ENCODE results near the gene ZGPAT.
A peak's percentile ranks its signal among the peaks of the same experiment; 100 is the strongest.

Gene ZGPAT

DNA sequence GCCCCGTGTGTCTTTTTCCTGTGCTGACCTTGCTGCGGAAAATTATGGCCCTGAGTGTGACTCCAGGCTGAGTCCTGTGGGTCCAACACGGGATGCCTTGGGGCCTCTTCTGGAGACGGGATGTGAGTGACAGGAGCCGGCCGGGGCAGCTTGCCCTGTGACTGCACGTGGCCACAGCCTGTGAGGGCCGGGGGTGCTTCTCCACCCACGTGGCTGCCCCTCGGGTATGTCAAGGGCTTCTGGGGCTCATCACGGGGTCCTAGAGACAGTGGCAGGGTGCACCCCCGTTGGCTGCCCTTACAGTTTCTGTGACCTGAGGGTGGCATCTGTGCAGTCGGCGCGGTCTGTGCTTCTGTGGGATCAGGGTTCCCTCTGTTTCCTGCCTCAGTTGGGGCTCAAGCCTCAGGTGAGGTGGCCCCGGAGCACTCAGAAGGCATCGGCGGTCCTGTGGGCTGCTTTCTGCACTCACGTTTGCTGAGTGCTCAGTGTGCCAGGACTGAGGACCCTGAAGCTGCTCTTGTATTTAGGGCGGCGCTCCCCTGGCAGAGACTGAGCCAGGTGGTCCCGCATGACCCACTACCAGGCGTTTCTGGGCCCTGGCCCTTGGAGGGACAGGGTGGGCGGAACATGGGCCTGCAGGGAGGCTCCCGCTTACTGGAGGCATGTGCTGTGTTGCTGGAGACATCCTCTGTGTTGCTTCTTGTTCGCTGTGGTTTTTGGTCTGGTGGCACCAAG lies 44.3 kb upstream of the ZGPAT start:
- Histone ChIP-seq H4K91ac (ENCODE audit: low read depth, low read length, poor library complexity) (no peak overlapping the region), H3K79me1 (ENCODE audit: low read depth, low read length) (peaks cover 8% of the 10 kb centered on the region), H2AFZ (ENCODE audit: low read length) (no peak overlapping the region), H2BK5ac (ENCODE audit: low read length) (no peak overlapping the region), H3K18ac (ENCODE audit: low read length) (no peak overlapping the region), H3K4me1 (ENCODE audit: control insufficient read depth in 2 of 2, insufficient read depth in 1 of 2, low read depth in 1 of 2, low read length in 2 of 2) (peaks cover 6 to 17% of the 10 kb centered on the region in 2 donors), H2BK120ac (ENCODE audit: low read depth, low read length) (no peak overlapping the region), H3K36me3 (replicated peaks in 1 of 2; ENCODE audit: control insufficient read depth in 2 of 2, insufficient read depth in 2 of 2, low read length in 2 of 2) (peaks cover 19 to 84% of the 10 kb centered on the region in 2 donors), H2BK12ac (ENCODE audit: low read length) (no peak overlapping the region), H3K27me3 (ENCODE audit: control insufficient read depth in 3 of 3, insufficient read depth in 3 of 3, low read depth in 1 of 3, low read length in 3 of 3) (no peaks in the 10 kb centered on the region), H3K14ac (ENCODE audit: low read length) (no peak overlapping the region), H2BK15ac (ENCODE audit: low read length) (no peak overlapping the region), H3K27ac (replicated peaks; ENCODE audit: low read length) (no peak overlapping the region), H3K4ac (ENCODE audit: low read length) (no peak overlapping the region), H4K8ac (ENCODE audit: low read depth, low read length) (no peak overlapping the region), H3K9ac (ENCODE audit: low read depth, low read length, poor library complexity) (no peak overlapping the region), H3K4me3 (ENCODE audit: low read length in 2 of 2) (no peak overlapping the region), H2AK5ac (ENCODE audit: low read depth, low read length) (no peak overlapping the region), H3K9me3 (replicated peaks in 1 of 2; ENCODE audit: control insufficient read depth in 2 of 2, insufficient read depth in 1 of 2, low read depth in 1 of 2, low read length in 2 of 2) (peaks cover 0 to 1% of the 10 kb centered on the region in 2 donors), H3K23ac (ENCODE audit: low read depth, low read length, poor library complexity) (no peak overlapping the region), H3K4me2 (ENCODE audit: insufficient read depth, low read length, poor library complexity, severe bottlenecking) (no peak overlapping the region)
- WGBS, 2 donors (ENCODE audit: extremely low coverage in 2 of 2, insufficient read length in 2 of 2, insufficient replicate concordance in 1 of 2), result no CpG with 5 or more reads among the region's 26 CpGs
- no peak for DNase-seq (ENCODE audit: low spot score)

GRCh38 chr20:63664143-63664851 lies 43.5 kb upstream of the ZGPAT start:
- peaks cover under 1 to 11% of the 10 kb centered on the region in 2 donors for H3K4me1 ChIP-seq (ENCODE audit: control insufficient read depth in 2 of 2, insufficient read depth in 1 of 2, low read depth in 1 of 2, low read length in 2 of 2)
- H3K27me3 ChIP-seq (ENCODE audit: control insufficient read depth in 3 of 3, insufficient read depth in 3 of 3, low read depth in 1 of 3, low read length in 3 of 3), result no peaks in the 10 kb centered on the region
- peak overlapping the region; percentile 26 for H2BK15ac ChIP-seq (ENCODE audit: low read length)
- peaks cover 0 to 1% of the 10 kb centered on the region in 2 donors for H3K9me3 ChIP-seq (replicated peaks in 1 of 2; ENCODE audit: control insufficient read depth in 2 of 2, insufficient read depth in 1 of 2, low read depth in 1 of 2, low read length in 2 of 2)
- H2AFZ ChIP-seq (ENCODE audit: low read length), result no peak overlapping the region
- peak overlapping the region; percentile 70 for H3K9ac ChIP-seq (ENCODE audit: low read depth, low read length, poor library complexity)
- H3K27ac ChIP-seq (replicated peaks; ENCODE audit: low read length), result peak overlapping the region; percentile 9
- H4K91ac ChIP-seq (ENCODE audit: low read depth, low read length, poor library complexity), result peak overlapping the region; percentile 92
- H3K14ac ChIP-seq (ENCODE audit: low read length), result peak overlapping the region; percentile 99
- H3K36me3 ChIP-seq (replicated peaks in 1 of 2; ENCODE audit: control insufficient read depth in 2 of 2, insufficient read depth in 2 of 2, low read length in 2 of 2), result peaks cover 20 to 92% of the 10 kb centered on the region in 2 donors
- peak overlapping the region; percentile 96 for H2AK5ac ChIP-seq (ENCODE audit: low read depth, low read length)
- peak overlapping the region; percentile 82 for H2BK5ac ChIP-seq (ENCODE audit: low read length)
- DNase-seq (ENCODE audit: low spot score), result no peak
- H2BK12ac ChIP-seq (ENCODE audit: low read length), result peak overlapping the region; percentile 73
- H3K23ac ChIP-seq (ENCODE audit: low read depth, low read length, poor library complexity), result no peak overlapping the region
- peak overlapping the region; percentile 85 for H3K18ac ChIP-seq (ENCODE audit: low read length)
- peaks cover 8% of the 10 kb centered on the region for H3K79me1 ChIP-seq (ENCODE audit: low read depth, low read length)
- no CpG with 5 or more reads among the region's 22 CpGs for WGBS, 2 donors (ENCODE audit: extremely low coverage in 2 of 2, insufficient read length in 2 of 2, insufficient replicate concordance in 1 of 2)
- no peak overlapping the region for H3K4me3 ChIP-seq (ENCODE audit: low read length in 2 of 2)
- H3K4me2 ChIP-seq (ENCODE audit: insufficient read depth, low read length, poor library complexity, severe bottlenecking), result no peak overlapping the region
- no peak overlapping the region for H2BK120ac ChIP-seq (ENCODE audit: low read depth, low read length)
- no peak overlapping the region for H3K4ac ChIP-seq (ENCODE audit: low read length)
- peak overlapping the region; percentile 82 for H4K8ac ChIP-seq (ENCODE audit: low read depth, low read length)

DNA sequence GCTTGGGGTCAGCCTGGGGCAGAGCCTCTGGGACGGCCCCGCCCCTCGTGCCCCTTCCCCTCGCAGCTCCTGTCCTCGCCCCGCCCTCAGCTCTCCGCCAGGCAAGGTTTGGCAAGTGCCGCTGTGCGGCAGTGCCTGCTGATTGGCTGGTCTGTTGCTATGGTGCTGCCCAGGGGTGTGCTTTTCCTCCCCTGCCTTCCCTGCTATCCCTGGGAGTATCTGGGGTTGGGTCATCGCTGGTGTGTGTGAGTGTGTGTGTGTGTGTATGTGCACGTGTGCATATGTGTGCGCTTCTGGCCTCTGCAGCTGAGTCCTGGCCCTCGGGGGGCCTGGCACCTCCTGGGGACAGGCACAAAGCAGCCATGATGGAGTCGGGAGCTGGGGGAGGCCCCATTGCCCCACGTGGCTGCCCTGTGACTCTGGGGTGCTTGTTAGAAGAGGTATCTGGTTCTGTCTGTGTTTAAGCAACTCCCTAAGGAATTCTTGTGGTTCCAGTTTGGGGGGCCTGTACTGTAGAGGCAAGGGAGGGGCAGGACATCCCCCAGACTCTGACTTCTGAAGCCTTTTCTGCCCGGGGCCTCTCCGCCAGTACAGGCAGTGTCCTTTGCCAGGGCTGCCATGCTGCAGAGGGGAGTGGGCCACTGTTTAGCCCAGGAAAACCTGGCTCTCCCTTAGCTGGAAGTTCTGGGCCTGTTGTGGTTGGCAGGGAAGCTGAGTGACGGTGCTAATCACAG lies 42.8 kb upstream of the ZGPAT start:
- no CpG with 5 or more reads among the region's 18 CpGs for WGBS, 2 donors (ENCODE audit: extremely low coverage in 2 of 2, insufficient read length in 2 of 2, insufficient replicate concordance in 1 of 2)
- Histone ChIP-seq H3K4me3 (ENCODE audit: low read length in 2 of 2) (peak overlapping the region in 1 of 2 donors; percentile 63), H3K27me3 (ENCODE audit: control insufficient read depth in 3 of 3, insufficient read depth in 3 of 3, low read depth in 1 of 3, low read length in 3 of 3) (no peaks in the 10 kb centered on the region)

More for the DNA sequence above, 42.8 kb upstream of the ZGPAT start:
- peak overlapping the region; percentile 82 for H2BK5ac ChIP-seq (ENCODE audit: low read length)
- H2AFZ ChIP-seq (ENCODE audit: low read length), result no peak overlapping the region
- H3K4me2 ChIP-seq (ENCODE audit: insufficient read depth, low read length, poor library complexity, severe bottlenecking), result no peak overlapping the region
- H3K36me3 ChIP-seq (replicated peaks in 1 of 2; ENCODE audit: control insufficient read depth in 2 of 2, insufficient read depth in 2 of 2, low read length in 2 of 2), result peaks cover 20 to 90% of the 10 kb centered on the region in 2 donors
- H2BK120ac ChIP-seq (ENCODE audit: low read depth, low read length), result peak overlapping the region; percentile 81
- peak overlapping the region; percentile 99 for H3K14ac ChIP-seq (ENCODE audit: low read length)
- peak overlapping the region; percentile 43 for H4K8ac ChIP-seq (ENCODE audit: low read depth, low read length)
- H3K27ac ChIP-seq (replicated peaks; ENCODE audit: low read length), result peak overlapping the region; percentile 35
- H2BK12ac ChIP-seq (ENCODE audit: low read length), result peak overlapping the region; percentile 73
- peak overlapping the region; percentile 89 for H2BK15ac ChIP-seq (ENCODE audit: low read length)
- peak overlapping the region; percentile 96 for H2AK5ac ChIP-seq (ENCODE audit: low read depth, low read length)
- H3K79me1 ChIP-seq (ENCODE audit: low read depth, low read length), result peaks cover 8% of the 10 kb centered on the region
- DNase-seq (ENCODE audit: low spot score), result peak; percentile 72
- H3K23ac ChIP-seq (ENCODE audit: low read depth, low read length, poor library complexity), result peak overlapping the region; percentile 80
- peaks cover 0 to 11% of the 10 kb centered on the region in 2 donors for H3K4me1 ChIP-seq (ENCODE audit: control insufficient read depth in 2 of 2, insufficient read depth in 1 of 2, low read depth in 1 of 2, low read length in 2 of 2)
- no peak overlapping the region for H3K9ac ChIP-seq (ENCODE audit: low read depth, low read length, poor library complexity)
- peak overlapping the region; percentile 53 for H3K4ac ChIP-seq (ENCODE audit: low read length)
- H3K18ac ChIP-seq (ENCODE audit: low read length), result peak overlapping the region; percentile 85
- H3K9me3 ChIP-seq (replicated peaks in 1 of 2; ENCODE audit: control insufficient read depth in 2 of 2, insufficient read depth in 1 of 2, low read depth in 1 of 2, low read length in 2 of 2), result peaks cover 0 to 1% of the 10 kb centered on the region in 2 donors
- peak overlapping the region; percentile 43 for H4K91ac ChIP-seq (ENCODE audit: low read depth, low read length, poor library complexity)

All from neuronal stem cell (in vitro differentiated cells).